GM18507 (cell line): Measurements from ENCODE around the gene PRR23E.

Experiments used
- DNase-seq: peaks from one replicate; pipeline ENCODE4 v3.0.0; 2011; ENCODE audit warnings: low read depth; ENCODE audit not compliant: insufficient read length; ENCODE audit errors: extremely low spot score
- FAIRE-seq: peaks from 2 replicates; lab custom pipeline; 2011; peaks lifted over from hg19 to GRCh38; lab: Jason Lieb, UNC

PRR23E gene

GRCh38 chr3:127162947-127163645 is 29.8 kb upstream of the PRR23E start:
- no peak for DNase-seq

GRCh38 chr3:127164615-127165014 is 28.3 kb upstream of the PRR23E start:
- DNase-seq (no peak), FAIRE-seq (no peak)

More at GRCh38 chr3:127162947-127163645, 29.8 kb upstream of the PRR23E start:
- FAIRE-seq = no peak

DNA sequence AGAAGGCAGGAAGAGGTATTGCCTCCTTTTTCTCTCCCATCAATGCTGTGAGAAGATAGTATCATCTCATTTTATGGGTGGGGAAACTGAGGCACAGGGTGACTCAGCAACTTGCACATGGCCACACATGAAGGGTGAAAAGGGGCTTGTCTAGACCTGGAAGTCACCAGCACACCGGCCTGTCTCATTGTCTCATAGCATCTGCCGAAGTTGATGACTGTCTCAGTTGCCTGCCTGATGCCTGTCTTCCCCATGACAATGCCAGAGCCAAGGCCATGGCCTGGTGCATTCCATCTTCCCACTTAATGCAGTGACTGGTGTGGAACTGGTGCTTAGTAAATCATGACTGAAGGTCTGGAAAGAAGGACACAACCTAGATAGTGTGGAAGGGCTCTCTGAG is 27.9 kb upstream of the PRR23E start:
- no peak for DNase-seq
- FAIRE-seq = no peak

GRCh38 chr3:127165694-127166485 is 27.0 kb upstream of the PRR23E start:
- DNase-seq = no peak
- FAIRE-seq = no peak

GRCh38 chr3:127166501-127167065 is 26.3 kb upstream of the PRR23E start:
- no peak for DNase-seq
- FAIRE-seq = no peak

- FAIRE-seq (no peak), DNase-seq (no peak)
Measured at GRCh38 chr3:127167315-127168043, 25.5 kb upstream of the PRR23E start.

GRCh38 chr3:127168271-127168670 is 24.7 kb upstream of the PRR23E start:
- no peak for DNase-seq
- FAIRE-seq = no peak

DNA sequence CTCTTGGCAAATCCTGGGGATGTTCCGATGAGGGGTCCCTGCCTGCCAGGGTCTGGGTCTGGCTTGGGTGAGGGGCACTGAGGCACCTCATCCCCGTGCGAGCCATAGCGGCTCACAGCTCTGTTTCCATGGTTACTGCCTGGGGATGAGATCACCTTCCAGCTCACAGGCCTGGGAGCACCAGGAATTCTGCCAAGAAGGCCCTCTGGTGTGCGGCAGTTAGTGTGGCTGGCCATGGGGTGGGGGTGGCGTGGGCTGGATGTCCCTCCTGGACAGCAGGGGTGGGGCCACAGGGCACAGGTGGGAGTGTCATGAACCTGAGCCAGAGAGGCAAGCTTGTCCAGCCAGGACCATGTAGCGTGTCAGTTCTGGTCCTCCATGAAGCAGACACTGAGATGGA is 22.1 kb upstream of the PRR23E start:
- FAIRE-seq (no peak), DNase-seq (no peak)

- no peak for FAIRE-seq
- no peak for DNase-seq
Measured at GRCh38 chr3:127171320-127171719, 21.6 kb upstream of the PRR23E start.

GRCh38 chr3:127171721-127172120 is 21.2 kb upstream of the PRR23E start:
- no peak for DNase-seq
- no peak for FAIRE-seq

- FAIRE-seq = no peak
- DNase-seq = no peak
Measured at GRCh38 chr3:127172211-127172610, 20.7 kb upstream of the PRR23E start.

DNA sequence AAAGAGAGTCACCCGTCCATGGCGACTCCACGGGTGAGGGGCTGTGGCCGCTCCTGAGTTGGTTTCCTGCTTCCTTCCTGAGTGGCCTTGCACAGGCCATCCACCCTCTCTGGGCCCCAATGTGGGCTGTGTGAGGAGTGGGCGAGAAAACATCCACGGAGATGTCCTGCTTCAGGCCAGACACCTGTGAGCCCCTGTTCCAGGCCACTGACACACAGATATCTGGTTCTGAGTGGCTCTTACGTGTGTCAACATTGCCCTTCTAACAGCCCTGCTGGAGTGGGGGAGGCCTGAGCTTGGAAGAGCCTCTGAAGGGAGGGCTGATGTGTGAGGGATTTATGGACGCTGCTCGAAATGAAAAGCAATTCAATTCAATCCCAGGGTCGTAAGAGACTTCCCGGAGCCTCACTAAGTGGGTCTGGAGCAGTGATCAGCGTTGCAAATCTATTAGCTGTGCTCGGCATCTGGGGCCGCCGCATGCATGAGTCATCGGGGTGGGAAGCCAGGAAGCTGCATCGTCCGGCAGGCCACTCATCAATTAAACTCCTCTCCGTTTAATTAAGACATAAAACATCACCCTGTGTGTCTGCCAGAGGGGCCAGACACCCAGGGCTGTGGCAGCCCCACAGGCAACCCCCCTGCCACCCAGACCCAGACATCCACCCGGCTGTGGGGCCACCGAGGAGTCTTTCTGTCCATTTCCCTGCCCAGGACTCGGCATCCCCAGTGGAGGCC is 20.0 kb upstream of the PRR23E start:
- FAIRE-seq = no peak
- DNase-seq = no peak

GRCh38 chr3:127173516-127174166 is 19.3 kb upstream of the PRR23E start:
- FAIRE-seq (no peak), DNase-seq (no peak)

GRCh38 chr3:127174284-127174683 is 18.6 kb upstream of the PRR23E start:
- FAIRE-seq = no peak
- no peak for DNase-seq

GRCh38 chr3:127174715-127175140 is 18.2 kb upstream of the PRR23E start:
- DNase-seq = no peak
- FAIRE-seq = no peak

DNA sequence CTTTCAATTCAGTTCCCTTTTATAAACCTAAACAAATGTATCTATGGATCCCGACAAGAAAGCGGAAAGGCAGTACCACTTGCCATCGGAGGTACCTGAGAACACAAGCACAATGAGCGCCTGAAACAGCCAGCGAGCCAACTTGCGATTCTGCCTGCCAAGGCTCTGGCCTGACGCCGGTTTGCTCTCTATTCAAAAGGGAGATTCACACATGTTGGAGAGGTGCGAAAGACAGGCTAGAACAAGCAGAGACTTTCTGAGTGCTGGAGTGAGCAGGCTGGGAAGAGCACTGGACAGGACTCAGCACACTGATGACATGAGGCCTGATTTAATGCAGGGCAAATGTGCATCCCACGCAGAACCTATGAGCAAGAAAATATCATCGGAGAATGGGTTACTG is 17.7 kb upstream of the PRR23E start:
- FAIRE-seq = no peak
- DNase-seq = no peak

GRCh38 chr3:127177226-127177625 is 15.7 kb upstream of the PRR23E start:
- no peak for DNase-seq
- FAIRE-seq = no peak

- DNase-seq = no peak
- FAIRE-seq = no peak
Measured at GRCh38 chr3:127180859-127181258, 12.1 kb upstream of the PRR23E start.

GRCh38 chr3:127182431-127182830 is 10.5 kb upstream of the PRR23E start:
- FAIRE-seq = no peak
- DNase-seq = no peak
